Gastroesophageal sphincter (tissue), 4 donors: ENCODE results near the gene RNF26. TPM values are rescaled to one million over a fixed set of nuclear protein-coding genes. Genes with fewer than 3 reads are reported as not detected.

ENCODE experiments used
- ATAC-seq: fragments of 150-250 bp; one replicate; pipeline ENCODE4 v1.9.1; 2016; ENCODE audit warnings: mild to moderate bottlenecking, moderate library complexity
- H3K27ac ChIP-seq, 4 donors: fragments of 200-600 bp; sonication (generic) in 3 of 4; 1 replicate in 3 of 4; 2 replicates in 1 of 4; pipeline ENCODE4 v1.5.1; 2016 to 2019
- H3K27me3 ChIP-seq: fragments of 200-600 bp; sonication (generic); one replicate; pipeline ENCODE4 v1.5.1; 2019
- H3K36me3 ChIP-seq, 2 donors: fragments of 200-600 bp; sonication (generic); one replicate each; pipeline ENCODE4 v1.5.1; 2019; ENCODE audit warnings: control low read depth in 1 of 2
- H3K4me1 ChIP-seq, 3 donors: fragments of 200-600 bp; sonication (generic); 1 replicate in 2 of 3; 2 replicates in 1 of 3; pipeline ENCODE4 v1.5.1; 2016 to 2019; ENCODE audit warnings: control low read depth in 2 of 3
- H3K4me3 ChIP-seq, 2 donors: fragments of 200-600 bp; sonication (generic); one replicate each; pipeline ENCODE4 v1.5.1; 2019; ENCODE audit warnings: mild to moderate bottlenecking in 1 of 2, moderate library complexity in 1 of 2
- H3K9me3 ChIP-seq, 3 donors: fragments of 200-600 bp; sonication (generic); one replicate each; pipeline ENCODE4 v1.5.1; 2017 to 2019; ENCODE audit warnings: control low read depth in 2 of 3
- EP300 ChIP-seq: sonication (generic); formaldehyde crosslinking; IDR thresholded peaks from one replicate; pipeline ENCODE4 v1.6.1; 2017; ENCODE audit warnings: antibody characterized with exemption, mild to moderate bottlenecking
- POLR2A ChIP-seq, 2 donors: fragments of 450-650 bp; IDR thresholded peaks; one replicate each; pipeline ENCODE4 v1.6.1; 2017; ENCODE audit warnings: antibody characterized with exemption in 2 of 2, mild to moderate bottlenecking in 2 of 2, moderate library complexity in 1 of 2
- POLR2AphosphoS5 ChIP-seq: sonication (generic); formaldehyde crosslinking; IDR thresholded peaks from one replicate; pipeline ENCODE4 v1.6.1; 2017; ENCODE audit warnings: antibody characterized with exemption
- WGBS, 2 donors: methylation state at CpG; one replicate each; pipeline ENCODE4 v1.1.5; 2018; ENCODE audit warnings: low coverage in 1 of 2; 5-methylcytosine and 5-hydroxymethylcytosine counted together
- total RNA-seq, 4 donors: library from RNA; depleted of rRNA; stranded (reverse); fragments of >200 nt; gene quantifications; one replicate each; pipeline ENCODE4 v1.1.0, GENCODE V29; 2016
- TF ChIP-seq, protein P1 (sequence below), 4 experiments: fragments of 200-600 bp in 2 of 4; fragments of 450-650 bp in 2 of 4; sonication (generic) in 1 of 4; IDR thresholded peaks; one replicate each; pipeline ENCODE4 v1.5.1; 2017 to 2019; ENCODE audit warnings: antibody characterized with exemption in 4 of 4, mild to moderate bottlenecking in 2 of 4, moderate library complexity in 2 of 4

RNF26 gene
- total RNA-seq, 4 donors from 2014 or later: 13.0 to 39.6 (median 17.1) TPM

DNA sequence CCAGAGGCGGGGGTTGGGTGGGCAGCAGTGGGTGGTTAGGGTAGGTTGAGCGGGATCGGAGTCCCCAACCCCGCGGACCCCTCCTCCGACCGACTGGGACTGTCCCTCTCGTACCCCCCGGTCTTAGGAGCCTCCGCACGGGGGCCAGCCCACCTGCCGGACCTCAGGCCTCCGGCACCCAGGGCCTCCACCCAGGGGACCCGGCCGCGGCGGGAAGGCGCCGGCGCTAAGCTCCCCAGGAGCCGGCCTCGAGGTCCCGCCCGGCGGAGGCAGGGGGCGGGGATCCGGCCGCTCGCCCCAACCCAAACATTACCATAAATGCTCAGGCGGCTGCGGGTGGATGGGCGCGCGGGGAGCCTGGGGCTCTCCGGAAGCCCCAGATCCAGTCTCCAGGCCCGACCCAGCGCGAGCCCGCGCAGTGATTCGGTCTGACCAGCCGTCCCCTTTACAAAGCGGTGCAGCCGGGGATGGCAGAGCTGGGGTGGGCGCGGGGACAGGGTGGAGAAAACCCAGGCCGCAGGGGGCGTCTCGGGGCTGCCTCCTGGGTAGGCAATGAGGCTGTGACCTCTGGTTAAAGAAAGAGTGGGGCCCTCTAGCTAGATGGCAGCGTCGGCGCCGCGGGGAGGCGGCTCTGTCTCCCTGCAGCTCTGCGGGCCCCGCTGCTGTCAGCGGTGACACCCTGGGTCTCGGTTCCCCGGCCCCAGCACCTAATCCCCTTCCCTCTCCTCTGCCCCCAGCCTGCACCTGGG, 13.4 kb upstream of the RNF26 start:
- Histone ChIP-seq H3K4me1 (peaks cover 12 to 80% (median 43%) of the 10 kb centered on the region in 3 donors), H3K27ac (peak overlapping the region; percentile 90 to 99 (median 98)), H3K9me3 (no peaks in the 10 kb centered on the region), H3K36me3 (no peaks in the 10 kb centered on the region), H3K4me3 (peak overlapping the region; percentile 15 to 59), H3K27me3 (no peaks in the 10 kb centered on the region)
- WGBS, 2 donors: 0% methylated on average over 2 of the region's 60 CpGs; no CpG with 5 or more reads in 1 of the 2 donors
- ATAC-seq: peak; percentile 66
- TF ChIP-seq, protein P1, sequence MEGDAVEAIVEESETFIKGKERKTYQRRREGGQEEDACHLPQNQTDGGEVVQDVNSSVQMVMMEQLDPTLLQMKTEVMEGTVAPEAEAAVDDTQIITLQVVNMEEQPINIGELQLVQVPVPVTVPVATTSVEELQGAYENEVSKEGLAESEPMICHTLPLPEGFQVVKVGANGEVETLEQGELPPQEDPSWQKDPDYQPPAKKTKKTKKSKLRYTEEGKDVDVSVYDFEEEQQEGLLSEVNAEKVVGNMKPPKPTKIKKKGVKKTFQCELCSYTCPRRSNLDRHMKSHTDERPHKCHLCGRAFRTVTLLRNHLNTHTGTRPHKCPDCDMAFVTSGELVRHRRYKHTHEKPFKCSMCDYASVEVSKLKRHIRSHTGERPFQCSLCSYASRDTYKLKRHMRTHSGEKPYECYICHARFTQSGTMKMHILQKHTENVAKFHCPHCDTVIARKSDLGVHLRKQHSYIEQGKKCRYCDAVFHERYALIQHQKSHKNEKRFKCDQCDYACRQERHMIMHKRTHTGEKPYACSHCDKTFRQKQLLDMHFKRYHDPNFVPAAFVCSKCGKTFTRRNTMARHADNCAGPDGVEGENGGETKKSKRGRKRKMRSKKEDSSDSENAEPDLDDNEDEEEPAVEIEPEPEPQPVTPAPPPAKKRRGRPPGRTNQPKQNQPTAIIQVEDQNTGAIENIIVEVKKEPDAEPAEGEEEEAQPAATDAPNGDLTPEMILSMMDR (IDR thresholded peaks at IDR 0.05): no peak
- TF ChIP-seq POLR2A (IDR thresholded peaks at IDR 0.05) (peak; percentile 87 to 94), EP300 (no peak), POLR2AphosphoS5 (peak; percentile 77)

DNA sequence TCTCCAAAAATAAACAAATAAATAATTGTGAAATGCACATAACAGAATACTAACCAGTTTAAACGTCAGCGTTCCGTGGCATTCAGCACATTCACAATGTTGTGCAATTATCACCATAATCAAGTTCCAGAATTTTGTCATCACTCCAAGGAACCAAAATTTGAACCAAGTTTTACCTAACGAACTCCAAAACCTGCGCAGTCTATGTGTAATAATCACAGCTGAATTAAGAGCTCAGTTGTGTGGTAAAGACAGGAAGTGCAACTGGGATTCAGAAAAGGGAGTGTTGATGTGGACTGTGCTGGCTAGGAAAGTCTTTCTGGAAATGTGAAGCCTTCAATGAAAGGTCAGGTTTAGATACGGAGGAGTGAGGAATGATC, 12.0 kb upstream of the RNF26 start:
- H3K9me3 ChIP-seq: no peaks in the 10 kb centered on the region
- H3K4me3 ChIP-seq: no peak overlapping the region
- H3K27ac ChIP-seq: peak overlapping the region; percentile 90 to 99 (median 98)
- no peaks in the 10 kb centered on the region for H3K27me3 ChIP-seq
- H3K4me1 ChIP-seq: peaks cover 12 to 67% (median 42%) of the 10 kb centered on the region in 3 donors
- WGBS, 2 donors: 47 to 56% methylated on average over 5 to 6 of the region's 6 CpGs
- TF ChIP-seq EP300: no peak
- TF ChIP-seq POLR2A (IDR thresholded peaks at IDR 0.05): no peak
- TF ChIP-seq, protein P1 (IDR thresholded peaks at IDR 0.05): peak in 2 of 4 experiments; percentile 20 to 39
- TF ChIP-seq POLR2AphosphoS5: no peak
- ATAC-seq: no peak
- no peaks in the 10 kb centered on the region for H3K36me3 ChIP-seq

DNA sequence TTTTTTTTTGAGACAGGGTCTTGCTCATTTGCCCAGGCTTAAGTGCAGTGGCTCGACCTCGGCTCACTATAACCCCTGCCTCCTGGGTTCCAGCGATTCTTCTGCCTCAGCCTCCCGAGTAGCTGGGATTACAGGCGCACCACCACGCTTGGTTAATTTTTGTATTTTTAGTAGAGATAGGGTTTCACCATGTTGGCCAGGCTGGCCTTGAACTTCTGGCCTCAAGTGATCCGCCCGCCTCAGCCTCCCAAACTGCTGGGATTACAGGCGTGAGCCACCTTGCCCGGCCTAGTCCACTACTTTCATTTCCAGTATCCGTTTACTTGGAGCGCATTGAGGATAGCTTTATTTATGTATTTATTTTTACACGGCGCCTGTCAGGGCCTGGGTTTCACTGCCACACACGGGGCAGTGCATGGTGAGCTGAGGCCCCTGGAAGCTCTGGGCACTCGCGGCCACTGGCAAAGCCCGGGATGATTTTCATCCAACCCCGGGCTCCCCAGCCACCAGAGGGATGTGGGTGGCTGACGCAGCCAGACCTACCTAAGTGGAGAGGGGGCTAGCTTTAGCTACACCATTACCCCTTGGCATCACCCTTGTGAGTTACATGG, 11.3 kb upstream of the RNF26 start:
- Histone ChIP-seq H3K4me3 (no peak overlapping the region), H3K36me3 (no peaks in the 10 kb centered on the region), H3K27me3 (no peaks in the 10 kb centered on the region), H3K27ac (peak overlapping the region in 3 of 4 donors; percentile 97 to 99 (median 98)), H3K9me3 (no peaks in the 10 kb centered on the region), H3K4me1 (peaks cover 10 to 61% (median 40%) of the 10 kb centered on the region in 3 donors)
- 87 to 89% methylated on average over 7 of the region's 20 CpGs for WGBS, 2 donors
- ATAC-seq: no peak
- TF ChIP-seq POLR2AphosphoS5: no peak
- no peak for TF ChIP-seq POLR2A (IDR thresholded peaks at IDR 0.05)

DNA sequence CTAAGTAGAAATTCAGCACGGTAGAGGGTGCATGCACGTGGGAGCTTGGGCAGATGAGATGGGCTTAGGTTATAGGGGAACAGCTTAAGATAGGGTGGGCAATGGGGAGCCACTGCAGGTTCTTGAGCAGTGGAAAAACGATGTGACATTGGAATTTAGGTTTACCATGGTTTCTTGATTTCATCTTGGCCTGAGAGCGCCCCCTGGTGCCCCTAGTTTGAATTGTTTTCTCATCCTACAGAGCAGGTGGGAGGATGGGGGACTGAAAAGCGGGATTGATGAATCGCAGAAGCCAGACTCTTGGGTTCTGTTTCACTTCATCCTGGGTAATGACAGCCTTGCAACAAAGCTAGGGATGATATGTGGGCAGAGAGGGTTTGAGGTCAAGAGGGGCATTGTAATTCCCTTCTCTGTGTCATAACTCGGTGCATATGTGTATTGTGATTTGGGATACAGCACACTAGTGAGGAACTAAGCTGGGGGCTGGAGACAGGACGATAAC, 10.7 kb upstream of the RNF26 start:
- TF ChIP-seq EP300 (no peak), POLR2AphosphoS5 (peak; percentile 65)
- TF ChIP-seq, protein P1 (IDR thresholded peaks at IDR 0.05): peak; percentile 80 to 93 (median 88)
- no peak for ATAC-seq
- no peaks in the 10 kb centered on the region for H3K9me3 ChIP-seq
- 0 to 14% methylated on average over 3 to 8 of the region's 8 CpGs for WGBS, 2 donors
- H3K4me3 ChIP-seq: no peak overlapping the region
- peaks cover 7 to 55% (median 34%) of the 10 kb centered on the region in 3 donors for H3K4me1 ChIP-seq
- H3K27ac ChIP-seq: peak overlapping the region in 3 of 4 donors; percentile 97 to 99 (median 98)
- H3K36me3 ChIP-seq: no peaks in the 10 kb centered on the region
- H3K27me3 ChIP-seq: no peaks in the 10 kb centered on the region

DNA sequence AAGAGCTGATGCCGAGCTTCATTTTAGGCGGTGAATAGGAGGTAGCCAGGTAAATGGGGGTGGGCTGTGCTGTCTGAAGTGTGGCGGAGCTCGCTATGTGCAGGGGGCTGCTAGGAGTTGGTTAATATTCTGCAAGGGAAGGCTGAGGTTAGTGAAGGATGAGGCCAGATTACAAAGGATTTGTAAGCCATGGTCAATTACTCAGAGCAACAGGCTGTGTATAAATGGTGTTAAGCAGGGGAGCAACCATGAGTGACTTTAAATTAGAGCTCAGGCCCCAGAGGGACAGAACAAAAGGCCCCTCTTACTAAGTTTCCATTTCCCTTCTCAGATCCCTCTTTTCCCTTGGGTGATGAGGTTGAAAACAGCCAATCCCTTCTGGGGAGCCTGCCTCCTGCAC, 10.1 kb upstream of the RNF26 start:
- 45 to 47% methylated on average over 3 to 4 of the region's 4 CpGs for WGBS, 2 donors
- H3K9me3 ChIP-seq: no peaks in the 10 kb centered on the region
- no peaks in the 10 kb centered on the region for H3K27me3 ChIP-seq
- H3K27ac ChIP-seq: no peak overlapping the region
- H3K36me3 ChIP-seq: no peaks in the 10 kb centered on the region
- ATAC-seq: no peak
- TF ChIP-seq, protein P1 (IDR thresholded peaks at IDR 0.05): no peak
- TF ChIP-seq POLR2AphosphoS5 (no peak), POLR2A (IDR thresholded peaks at IDR 0.05) (no peak), EP300 (no peak)
- no peak overlapping the region for H3K4me3 ChIP-seq
- H3K4me1 ChIP-seq: peaks cover 4 to 49% (median 28%) of the 10 kb centered on the region in 3 donors
